ENCODE data around the gene MNT. TPM values are rescaled to one million over a fixed set of nuclear protein-coding genes. Genes with fewer than 3 reads are reported as not detected.

MNT gene
- polyA plus RNA-seq, 1 experiment = 2.2 TPM

GRCh38 chr17:2374549-2375285, 26.1 kb downstream of the MNT start:
- Histone ChIP-seq H3K27ac (ENCODE audit: low read depth, low read length) (no peak overlapping the region), H3K9me3 (ENCODE audit: control insufficient read depth, insufficient read depth, low read length) (no peaks in the 10 kb centered on the region), H3K27me3 (ENCODE audit: control insufficient read depth, insufficient read depth, low read length) (no peaks in the 10 kb centered on the region), H3K4me3 (ENCODE audit: low read depth, low read length) (no peak overlapping the region)
- CTCF ChIA-PET = interaction anchor here (1.0 to 1.5 kb wide), 3 partner anchors 8 to 41 kb away, joined by 3 to 5 read pairs (median 3); no protein-coding TSS in a partner anchor
- TF ChIP-seq, protein P1, sequence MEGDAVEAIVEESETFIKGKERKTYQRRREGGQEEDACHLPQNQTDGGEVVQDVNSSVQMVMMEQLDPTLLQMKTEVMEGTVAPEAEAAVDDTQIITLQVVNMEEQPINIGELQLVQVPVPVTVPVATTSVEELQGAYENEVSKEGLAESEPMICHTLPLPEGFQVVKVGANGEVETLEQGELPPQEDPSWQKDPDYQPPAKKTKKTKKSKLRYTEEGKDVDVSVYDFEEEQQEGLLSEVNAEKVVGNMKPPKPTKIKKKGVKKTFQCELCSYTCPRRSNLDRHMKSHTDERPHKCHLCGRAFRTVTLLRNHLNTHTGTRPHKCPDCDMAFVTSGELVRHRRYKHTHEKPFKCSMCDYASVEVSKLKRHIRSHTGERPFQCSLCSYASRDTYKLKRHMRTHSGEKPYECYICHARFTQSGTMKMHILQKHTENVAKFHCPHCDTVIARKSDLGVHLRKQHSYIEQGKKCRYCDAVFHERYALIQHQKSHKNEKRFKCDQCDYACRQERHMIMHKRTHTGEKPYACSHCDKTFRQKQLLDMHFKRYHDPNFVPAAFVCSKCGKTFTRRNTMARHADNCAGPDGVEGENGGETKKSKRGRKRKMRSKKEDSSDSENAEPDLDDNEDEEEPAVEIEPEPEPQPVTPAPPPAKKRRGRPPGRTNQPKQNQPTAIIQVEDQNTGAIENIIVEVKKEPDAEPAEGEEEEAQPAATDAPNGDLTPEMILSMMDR (IDR thresholded peaks at IDR 0.05; ENCODE audit: low read depth, low read length) = no peak
- POLR2A ChIA-PET = no interaction called here
- DNase-seq (ENCODE audit: low read depth, low spot score) = no peak

GRCh38 chr17:2373179-2373578, 27.7 kb downstream of the MNT start:
- TF ChIP-seq, protein P1 (IDR thresholded peaks at IDR 0.05; ENCODE audit: low read depth, low read length) = no peak
- DNase-seq (ENCODE audit: low read depth, low spot score) = no peak
- no peaks in the 10 kb centered on the region for H3K27me3 ChIP-seq (ENCODE audit: control insufficient read depth, insufficient read depth, low read length)
- H3K9me3 ChIP-seq (ENCODE audit: control insufficient read depth, insufficient read depth, low read length) = no peaks in the 10 kb centered on the region
- H3K27ac ChIP-seq (ENCODE audit: low read depth, low read length) = no peak overlapping the region
- CTCF ChIA-PET = interaction anchor here (1.2 to 1.7 kb wide), 2 partner anchors 9 to 43 kb away, joined by 3 to 6 read pairs; no protein-coding TSS in a partner anchor
- POLR2A ChIA-PET = no interaction called here
- H3K4me3 ChIP-seq (ENCODE audit: low read depth, low read length) = no peak overlapping the region

- ChIA-PET POLR2A (no interaction called here), CTCF (interaction anchor here (1.2 to 1.7 kb wide), 2 partner anchors 9 to 43 kb away, joined by 3 to 6 read pairs; no protein-coding TSS in a partner anchor)
- Histone ChIP-seq H3K9me3 (ENCODE audit: control insufficient read depth, insufficient read depth, low read length) (no peaks in the 10 kb centered on the region), H3K4me3 (ENCODE audit: low read depth, low read length) (no peak overlapping the region), H3K27ac (ENCODE audit: low read depth, low read length) (no peak overlapping the region), H3K27me3 (ENCODE audit: control insufficient read depth, insufficient read depth, low read length) (no peaks in the 10 kb centered on the region)
- TF ChIP-seq, protein P1 (IDR thresholded peaks at IDR 0.05; ENCODE audit: low read depth, low read length) = no peak
- no peak for DNase-seq (ENCODE audit: low read depth, low spot score)
Measured at GRCh38 chr17:2372681-2373080, 28.2 kb downstream of the MNT start.

- CTCF ChIA-PET = interaction anchor here (1.2 to 1.7 kb wide), 2 partner anchors 10 to 44 kb away, joined by 3 to 6 read pairs; no protein-coding TSS in a partner anchor
- H3K27ac ChIP-seq (ENCODE audit: low read depth, low read length) = no peak overlapping the region
- H3K9me3 ChIP-seq (ENCODE audit: control insufficient read depth, insufficient read depth, low read length) = no peaks in the 10 kb centered on the region
- H3K4me3 ChIP-seq (ENCODE audit: low read depth, low read length) = no peak overlapping the region
- TF ChIP-seq, protein P1 (IDR thresholded peaks at IDR 0.05; ENCODE audit: low read depth, low read length) = no peak
- no peaks in the 10 kb centered on the region for H3K27me3 ChIP-seq (ENCODE audit: control insufficient read depth, insufficient read depth, low read length)
- POLR2A ChIA-PET = no interaction called here
- DNase-seq (ENCODE audit: low read depth, low spot score) = no peak
Measured at GRCh38 chr17:2372180-2372579, 28.7 kb downstream of the MNT start.

Measured in AG04450 (cell line).